SHP77 treated with DMSO at 0.1 percent for 48 hours (cell line): ENCODE results near the gene NREP.
"Not testable (repeated sequence)": the region's sequence is repeated elsewhere in the genome, so short reads cannot be mapped to it uniquely, and the experiment has no call there.

ENCODE experiments used
- DNase-seq: peaks from one replicate; lab custom pipeline; 2025; lab: John Stamatoyannopoulos, UW

The NREP gene

DNA sequence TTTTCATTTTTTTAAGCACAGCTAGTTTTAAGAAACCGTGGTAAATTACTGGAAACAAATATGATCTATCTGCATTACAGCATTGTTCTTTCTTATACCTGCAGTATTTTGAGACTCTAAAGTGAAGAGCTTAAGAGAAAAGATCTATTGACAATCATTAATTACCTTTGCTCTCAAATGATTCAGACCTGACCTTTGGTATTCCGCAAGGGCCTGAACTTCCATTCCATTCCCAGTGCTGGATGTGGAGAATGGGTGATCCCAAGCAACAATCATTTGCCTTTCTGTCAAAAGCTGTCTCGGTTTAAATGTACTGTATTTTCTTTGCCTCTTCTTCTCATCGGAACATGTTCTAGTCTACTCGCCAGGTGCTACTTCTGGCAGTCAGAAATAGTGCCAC, 18.9 kb downstream of the NREP start:
- DNase-seq = no peak

DNA sequence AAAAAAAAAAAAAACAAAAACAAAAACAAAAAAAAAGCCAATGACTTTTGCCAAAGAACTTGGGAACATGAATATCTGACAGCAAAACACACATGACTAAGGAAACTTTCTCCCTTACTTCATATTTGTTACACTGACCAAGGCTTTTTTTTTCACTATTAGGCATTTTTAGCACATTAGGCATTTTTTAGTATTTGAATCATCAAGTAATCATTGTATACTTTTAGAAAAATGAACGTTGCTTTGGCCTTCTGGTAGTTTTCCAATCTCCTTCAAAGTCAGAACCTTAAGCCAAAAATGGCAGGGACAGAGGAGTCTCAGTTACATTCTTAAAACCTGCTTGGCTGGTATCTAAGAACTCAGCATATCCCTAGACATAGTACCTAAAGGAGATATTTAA, 19.3 kb downstream of the NREP start:
- DNase-seq = no peak

DNA sequence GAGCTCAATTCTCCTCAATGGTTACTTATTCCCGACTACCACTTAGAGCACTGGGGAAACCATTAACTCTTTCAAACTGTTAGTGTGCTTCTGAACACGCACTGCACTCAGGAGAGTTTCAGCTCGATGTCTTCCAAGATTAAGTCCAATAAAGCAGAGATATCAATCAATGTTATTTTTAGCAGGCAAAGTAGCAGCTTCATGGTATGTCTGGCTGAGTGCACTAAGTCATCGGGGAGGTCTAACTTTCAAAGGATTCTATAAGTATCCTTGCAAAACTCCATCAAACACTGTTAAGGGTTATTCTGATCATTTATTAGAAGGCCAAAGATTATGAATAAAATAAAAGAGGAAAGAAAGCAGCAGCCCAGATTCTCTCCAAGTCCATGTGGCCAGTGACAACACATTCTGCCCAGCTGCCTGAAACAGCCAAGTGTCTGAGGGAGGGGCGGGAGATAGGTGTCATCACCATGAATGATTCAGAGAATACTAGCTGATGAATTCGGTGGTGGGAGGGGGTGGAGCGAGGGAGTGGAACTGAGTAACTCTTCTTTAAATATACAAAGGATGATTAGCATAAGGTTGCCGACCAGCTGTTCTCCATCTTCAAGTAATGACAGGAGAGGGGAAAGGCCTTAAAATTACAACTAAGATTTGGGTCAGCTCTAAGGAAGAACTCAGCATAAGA, 21.3 kb downstream of the NREP start:
- no peak for DNase-seq

DNA sequence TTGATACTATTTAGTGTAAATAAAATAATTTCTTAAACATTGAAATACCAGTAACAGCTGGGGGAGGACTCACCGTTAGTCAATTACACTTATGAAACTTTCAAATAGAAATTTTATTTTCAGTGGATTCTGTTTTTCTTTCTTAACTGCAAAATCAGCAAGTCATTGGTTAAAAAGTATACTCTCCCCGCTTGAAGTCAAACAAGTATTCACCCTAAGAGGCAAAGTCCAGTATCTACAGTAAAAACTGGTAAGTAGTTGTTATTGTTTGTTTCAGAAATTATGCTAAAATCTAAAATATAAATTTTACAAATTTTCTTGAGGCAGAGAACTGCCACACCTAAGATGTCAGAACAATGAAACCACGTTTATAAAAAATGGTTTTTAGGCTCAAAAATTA, 22.4 kb downstream of the NREP start:
- DNase-seq = no peak

DNA sequence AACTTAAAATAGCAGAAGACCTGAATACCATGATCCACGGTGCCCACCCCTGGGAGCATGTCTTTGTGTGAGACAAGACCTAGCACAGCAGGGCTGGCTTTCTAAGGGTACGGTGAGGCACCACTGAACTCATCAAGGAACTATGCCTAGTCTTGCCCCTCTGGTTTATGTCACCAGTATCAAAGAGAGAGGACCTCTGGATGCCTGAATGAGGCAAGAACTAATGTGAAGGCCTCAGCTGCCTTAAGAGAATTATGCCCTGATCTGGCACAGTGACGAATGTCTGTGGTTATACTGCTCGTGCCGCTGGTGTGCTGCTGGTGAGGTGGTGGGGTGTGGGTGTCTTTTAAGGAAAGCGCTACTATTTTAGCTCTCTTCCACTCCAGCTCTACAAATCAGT, 23.0 kb downstream of the NREP start:
- no peak for DNase-seq

DNA sequence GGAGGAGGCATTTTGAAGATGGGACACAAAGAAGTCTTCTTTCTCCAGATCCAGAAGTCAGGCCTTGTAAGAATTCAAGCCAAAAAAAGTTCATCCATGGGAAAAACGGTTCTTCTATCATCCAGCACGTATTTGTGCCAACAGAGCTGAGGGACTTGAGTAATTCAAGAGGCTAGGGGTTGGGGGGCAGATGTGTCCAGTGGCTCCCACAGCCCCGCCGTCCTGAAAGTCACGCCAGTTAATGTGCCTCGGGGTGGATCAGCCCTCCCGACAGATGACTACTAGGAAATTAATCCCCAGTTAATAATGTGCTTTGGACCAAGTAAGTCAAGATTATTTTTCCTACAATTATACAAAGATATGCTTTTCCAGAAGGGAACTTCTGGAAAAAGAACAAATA, 23.4 kb downstream of the NREP start:
- no peak for DNase-seq

DNA sequence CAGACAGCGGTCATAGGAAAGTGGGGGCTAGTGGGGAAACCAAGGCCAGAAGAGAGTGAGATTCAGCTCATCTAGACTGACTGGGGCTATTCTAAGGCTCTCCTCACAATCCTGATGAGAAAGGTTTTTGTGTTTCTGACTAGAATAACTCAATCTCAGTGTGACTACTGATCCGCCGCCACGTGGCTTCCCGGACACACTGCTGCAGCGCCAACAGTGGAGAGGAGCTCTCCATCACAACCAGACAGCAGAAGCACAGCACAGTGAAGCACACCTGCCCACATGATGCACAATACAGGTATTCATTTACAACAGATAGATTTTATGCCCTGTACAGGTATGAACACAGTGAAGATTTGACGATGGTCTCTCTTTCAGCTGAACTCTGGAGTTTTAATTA, 25.4 kb downstream of the NREP start:
- no peak for DNase-seq

DNA sequence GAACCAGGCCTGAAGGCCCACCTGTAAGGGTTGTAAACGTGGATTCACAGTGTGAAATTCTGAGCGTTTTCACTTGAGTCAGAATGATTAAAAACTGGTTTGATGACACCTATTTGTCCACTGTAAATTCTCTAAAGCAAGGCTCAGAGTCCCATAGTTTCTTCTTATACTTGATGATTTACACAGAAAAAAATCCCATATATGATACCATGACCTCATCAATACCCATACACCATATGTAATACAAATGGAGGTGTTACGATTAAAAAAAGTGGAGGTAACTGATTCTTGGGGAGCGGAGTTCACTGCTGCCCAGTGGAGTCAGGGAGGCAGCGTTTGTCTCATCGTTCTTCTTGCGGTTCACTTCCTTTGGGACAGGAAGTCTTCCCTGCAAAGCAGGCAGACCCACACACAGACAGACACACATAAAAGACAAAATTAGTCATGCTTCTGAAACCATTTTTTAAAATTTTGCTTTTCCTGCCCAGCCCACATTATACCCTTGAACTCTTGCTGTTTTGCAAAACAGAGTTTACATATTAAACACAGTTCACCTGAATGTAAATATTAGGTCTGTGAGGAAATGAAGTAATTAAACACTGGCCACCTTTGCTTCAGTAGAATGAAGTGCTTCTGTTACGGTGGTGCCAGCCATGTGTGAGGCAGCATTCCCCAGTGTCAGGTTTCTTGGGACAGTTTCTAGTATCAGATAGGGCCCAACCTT, 26.2 kb downstream of the NREP start:
- DNase-seq = no peak

DNA sequence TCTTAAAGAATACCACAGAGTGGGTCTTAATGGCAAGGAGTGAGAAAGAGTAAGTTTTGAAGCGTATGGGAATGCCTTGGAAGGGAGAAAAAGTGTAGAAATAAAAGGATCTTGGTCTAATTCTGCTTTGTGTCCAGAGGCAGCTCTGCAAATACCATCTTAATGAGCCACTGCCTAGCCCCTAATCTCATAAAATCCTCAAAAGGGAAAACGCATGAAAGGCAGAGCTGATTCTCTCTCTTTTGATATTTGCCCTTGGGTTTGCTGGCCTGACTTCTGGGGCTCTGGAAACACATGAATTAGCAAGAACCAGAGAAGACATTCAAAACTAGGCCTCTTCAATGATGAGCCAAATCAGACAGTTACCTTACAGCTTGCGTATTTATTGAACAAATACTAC, 28.1 kb downstream of the NREP start:
- no peak for DNase-seq

DNA sequence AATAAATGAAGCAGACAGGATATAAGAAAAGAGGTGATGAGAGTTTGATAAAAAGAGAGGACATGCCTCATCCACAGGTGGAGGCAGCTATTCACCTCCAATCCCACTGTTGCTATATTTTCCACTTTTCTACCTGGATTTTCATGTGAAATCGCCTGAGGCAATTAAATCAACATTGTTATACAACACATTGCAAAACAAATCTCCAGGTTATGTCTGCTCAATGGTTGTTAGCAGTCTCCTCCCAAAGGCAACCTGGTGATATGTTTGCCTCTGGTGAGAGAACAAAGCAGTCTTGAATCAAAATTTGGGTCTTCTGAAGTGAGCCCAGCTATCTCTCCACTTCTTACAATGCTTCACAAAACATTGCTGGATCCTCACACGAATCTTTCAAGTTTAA, 30.0 kb downstream of the NREP start:
- DNase-seq = no peak

DNA sequence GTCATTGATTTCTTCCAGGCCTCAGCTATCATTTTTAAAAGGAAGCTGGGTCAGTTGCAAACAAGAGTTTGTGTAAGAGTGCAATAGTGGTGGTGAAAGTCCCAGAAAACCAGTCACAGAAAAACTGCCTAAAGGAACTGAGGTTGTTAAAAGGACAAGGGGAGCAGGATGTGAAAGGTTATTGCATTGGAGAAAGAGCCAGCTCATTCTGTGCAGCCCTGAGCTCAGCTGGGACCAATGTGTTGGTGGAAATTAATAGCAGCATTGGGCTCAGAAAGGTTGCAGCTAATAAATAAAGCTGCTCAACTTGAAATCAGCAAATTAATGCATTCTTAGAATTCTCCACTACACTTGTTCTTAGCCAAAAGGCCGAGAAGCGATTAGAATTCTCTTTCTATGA, 34.9 kb downstream of the NREP start:
- DNase-seq = no peak

DNA sequence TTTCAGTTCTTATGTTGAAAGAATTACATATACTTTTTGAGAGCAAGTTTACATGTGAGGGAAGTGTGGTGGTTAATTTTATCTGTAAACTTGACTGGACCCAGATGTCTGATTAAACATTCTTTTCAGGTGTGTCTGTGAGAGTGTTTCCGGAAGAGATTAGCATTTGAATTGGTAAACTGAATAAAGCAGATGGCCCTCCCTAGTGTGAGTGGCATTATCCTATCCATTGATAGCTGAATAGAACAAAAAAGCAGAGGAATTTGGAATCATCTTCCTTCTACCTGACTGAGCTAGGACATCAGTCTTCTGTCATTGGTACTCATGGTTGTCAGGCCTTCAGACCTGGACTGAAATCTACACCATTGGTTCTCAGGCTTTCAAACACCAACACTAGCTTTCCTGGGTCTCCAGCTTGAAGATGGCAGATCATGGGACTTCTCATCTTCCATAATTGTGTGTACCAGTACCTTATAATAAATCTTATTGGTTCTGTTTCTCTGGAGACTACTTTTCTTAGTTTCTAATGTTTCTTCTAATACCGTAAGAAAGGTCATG, 36.6 kb downstream of the NREP start:
- DNase-seq = no peak

DNA sequence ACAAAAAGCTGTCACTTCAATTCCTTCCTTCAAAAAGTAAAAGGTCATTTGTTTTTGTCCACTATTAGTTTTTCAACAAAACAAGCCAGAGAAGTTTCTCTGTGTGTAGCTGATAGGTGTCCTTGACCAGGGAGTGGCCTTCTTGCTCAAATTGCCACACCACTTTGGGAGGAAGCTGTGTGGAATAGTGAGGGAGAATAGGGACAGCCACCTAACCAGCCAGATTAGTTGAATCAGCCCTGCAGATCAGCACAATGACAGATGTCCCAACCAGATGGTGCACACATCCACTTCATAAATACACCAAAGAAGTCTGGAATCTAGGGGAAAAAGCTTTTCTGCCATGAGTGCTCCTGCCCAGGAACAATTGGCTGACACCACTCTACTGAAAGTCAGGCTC, 37.2 kb downstream of the NREP start:
- DNase-seq = no peak

DNA sequence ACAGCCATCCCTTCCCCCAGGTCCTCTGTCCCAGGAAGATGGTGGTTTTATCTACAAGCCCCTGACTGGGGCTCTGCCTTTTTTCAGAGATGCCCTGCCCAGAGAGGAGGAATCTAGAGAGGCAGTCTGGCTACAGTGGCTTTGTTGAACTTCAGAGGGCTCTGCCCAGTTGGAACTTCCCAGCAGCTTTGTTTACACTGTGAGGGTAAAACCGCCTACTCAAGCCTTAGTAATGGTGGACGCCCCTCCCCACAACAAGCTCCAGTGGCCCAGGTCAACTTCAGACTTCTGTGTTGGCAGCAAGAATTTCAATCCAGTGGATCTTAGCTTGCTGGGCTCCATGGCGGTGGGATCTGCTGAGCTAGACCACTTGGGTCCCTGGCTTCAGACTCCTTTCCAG, 40.2 kb downstream of the NREP start:
- not testable (repeated sequence) for DNase-seq

DNA sequence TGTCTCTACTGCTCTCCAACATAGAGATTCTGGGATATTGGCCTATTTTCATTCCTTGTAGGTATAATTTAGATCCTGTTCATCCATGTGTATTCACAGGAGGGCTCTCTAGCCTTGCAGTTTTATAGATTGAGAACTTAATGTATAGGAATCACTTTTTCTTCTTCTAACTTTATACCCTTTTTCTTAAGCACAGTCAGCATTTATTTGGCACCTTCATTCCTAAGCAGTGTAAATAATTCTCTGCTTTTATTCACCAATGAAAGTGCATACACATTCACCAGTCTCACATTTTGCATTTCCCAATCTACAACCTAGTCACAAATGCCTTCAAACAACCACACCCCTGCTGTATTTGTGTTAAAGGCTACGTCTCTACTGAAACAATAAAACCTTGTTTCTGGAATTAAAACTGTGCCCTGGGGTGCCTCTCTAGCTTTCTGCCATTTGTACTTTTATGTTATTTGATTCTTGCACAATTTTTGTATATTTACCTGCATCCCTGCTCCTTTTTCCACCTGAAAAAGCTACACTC, 49.3 kb downstream of the NREP start:
- DNase-seq = no peak

DNA sequence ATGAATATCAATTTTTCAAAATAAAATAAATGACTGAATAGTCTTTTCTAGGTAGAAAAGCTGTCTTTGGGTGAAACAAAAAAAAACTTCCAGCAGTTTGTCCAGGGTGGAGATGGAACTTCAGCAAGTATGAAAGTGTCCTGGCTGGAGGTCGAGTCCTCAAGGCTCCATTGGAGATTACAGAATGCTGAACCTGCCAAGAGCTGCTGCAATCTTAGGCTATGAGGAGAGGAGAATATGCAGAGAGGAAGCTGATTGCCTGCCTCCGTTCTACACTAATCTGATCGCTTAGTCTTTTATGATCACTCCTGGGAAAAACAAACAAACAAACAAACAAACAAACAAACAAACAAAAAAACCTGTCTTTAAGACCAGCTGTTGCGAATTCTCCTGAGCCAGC, 50.6 kb downstream of the NREP start:
- DNase-seq = no peak

DNA sequence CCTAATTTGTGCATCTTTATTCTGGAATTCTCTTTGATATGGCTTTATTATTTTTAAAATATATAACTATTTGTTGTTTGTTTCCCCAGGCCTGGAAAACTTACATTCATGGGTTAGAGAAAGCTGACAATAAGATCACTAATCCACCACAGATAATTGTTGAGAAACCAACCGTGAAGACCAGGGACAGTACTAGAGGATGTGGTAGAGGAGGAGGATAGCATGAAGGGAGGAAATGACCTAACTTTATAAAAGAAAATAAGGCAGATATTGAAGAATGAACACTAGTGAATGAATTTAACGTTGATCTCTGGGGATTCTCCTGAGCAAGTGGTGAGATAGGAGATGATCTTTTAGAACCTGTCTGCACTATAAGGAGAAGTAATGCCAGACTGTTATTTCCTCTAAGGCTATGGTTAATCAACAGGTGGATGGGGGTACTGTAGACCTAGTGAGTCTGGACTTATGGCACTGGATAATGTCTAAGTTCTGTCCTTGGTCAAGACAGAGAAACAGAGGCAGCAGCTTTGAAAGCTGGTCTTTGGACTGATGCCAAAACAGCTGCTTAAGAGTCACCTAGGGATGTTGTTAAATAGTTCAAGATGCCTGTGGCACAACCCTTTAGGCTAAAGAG, 52.4 kb downstream of the NREP start:
- DNase-seq = no peak

DNA sequence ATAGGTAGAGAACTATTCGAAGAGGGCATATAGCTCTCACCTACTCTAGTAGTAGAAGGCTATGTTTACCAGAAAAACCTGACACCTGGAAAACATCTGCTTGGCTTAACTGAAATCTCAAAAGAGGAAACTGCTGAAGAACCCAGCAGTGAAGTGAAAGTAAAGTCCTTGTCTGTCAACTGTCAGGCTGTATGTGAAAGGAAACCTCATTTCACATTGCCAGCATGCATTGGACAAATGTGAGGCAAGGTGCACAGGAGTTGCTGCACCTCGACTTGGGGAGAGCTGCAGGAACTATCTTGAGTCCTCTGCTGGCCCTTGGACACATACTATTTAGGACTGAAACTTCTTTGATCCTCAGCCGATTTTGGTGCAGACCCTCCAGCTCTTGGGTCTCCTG, 53.3 kb downstream of the NREP start:
- DNase-seq = no peak

DNA sequence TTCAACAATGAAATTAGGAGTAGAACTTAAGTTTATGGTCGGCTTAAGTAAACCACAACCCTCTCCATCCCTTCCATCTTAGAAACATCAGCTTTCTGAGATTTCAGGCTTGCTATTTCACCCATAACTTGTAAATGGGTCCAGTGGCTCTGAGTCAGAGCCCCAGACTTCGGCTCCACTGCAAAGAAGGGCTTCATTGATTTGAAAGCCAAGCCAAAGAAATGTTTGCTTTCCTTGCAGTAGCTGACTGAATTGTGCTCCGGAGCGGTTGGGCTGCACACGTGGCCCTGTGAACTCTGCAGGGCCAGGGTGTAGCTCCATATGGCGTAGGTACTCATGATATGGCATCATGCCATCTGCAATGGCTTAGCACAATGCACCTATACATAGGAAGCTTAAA, 57.0 kb downstream of the NREP start:
- DNase-seq = peak; percentile 16

DNA sequence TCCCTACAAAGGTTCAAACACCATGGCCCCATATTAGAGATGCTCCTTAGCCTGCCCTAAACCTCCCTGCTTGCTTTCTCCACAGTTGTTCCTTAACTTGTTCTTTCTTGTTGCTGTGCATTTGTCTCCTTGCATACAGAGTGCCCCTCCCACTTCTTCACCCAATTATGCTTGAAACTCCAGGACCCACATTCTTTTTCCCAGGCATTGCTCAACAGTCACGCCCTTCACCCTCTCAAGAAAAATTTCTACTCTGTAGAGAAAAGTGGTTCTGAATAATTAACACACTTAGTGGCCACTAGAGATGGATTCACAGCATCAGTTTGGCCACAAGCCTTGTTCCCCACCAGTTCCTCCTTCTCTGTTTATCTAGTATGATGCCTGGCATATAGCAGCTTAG, 57.7 kb downstream of the NREP start:
- DNase-seq = no peak

DNA sequence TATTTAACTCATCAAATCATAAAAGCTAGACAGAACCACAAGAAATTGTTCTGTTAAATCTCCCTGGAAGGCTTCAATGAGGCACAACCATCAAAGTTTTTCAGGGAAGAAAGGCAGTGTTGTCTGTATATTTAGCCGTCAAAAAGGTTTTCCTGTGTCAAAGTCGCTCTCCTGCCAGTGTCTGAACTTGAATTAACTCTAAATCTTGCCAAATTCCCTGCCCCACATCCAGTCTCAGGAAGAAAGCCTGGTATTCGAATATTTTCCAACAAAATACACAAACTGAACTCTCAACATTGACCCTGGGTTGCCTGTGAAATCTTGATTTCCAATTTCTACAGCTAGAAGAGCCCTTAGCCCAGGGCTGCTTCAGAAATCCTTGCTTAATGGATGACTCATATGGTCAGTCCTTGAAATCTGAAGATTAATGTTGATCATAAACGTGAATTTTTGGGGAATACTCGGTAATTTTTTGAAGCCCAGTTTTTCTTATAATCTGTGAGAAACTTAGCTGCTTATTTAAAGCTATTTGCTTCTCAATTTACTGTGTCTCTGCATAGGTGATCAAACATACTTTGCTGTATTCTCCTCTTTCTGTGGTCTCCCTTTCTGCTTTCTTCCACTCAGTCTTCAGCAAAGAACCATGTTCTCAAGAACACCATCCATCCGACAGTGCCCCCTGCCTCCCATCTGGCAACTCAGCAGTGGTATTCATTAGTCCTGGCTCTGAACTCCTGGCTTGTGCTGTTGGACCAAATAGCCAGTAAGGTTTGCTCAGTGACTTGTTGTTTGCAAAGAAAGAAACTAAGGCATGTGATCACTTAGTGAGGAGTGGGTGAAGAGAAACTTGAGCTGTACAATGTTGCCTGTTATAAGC, 58.9 kb downstream of the NREP start:
- DNase-seq = no peak

DNA sequence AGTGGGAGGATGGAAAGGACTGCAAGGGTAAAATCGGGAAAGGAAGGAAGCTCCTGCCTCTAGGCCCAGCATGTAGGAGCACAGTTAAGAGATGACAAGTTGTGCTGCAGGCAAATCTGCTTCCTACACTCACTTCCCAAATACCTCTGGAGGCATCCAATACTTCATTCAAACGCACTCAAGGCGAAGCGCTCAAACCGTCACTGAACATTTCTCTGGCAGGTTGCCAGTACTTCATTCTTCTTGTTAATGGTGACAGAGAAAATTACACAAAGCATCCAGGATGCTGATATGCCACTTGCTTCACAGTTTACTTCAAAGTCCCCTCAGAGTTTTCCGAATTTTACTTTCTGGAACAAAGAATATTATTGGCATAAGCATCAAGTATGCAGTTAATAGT, 59.8 kb downstream of the NREP start:
- peak; percentile 44 for DNase-seq
